Measurements from ENCODE around the gene WNT9A. TPM values are rescaled to one million over a fixed set of nuclear protein-coding genes. Genes with fewer than 3 reads are reported as not detected.
A peak's percentile ranks its signal among the peaks of the same experiment; 100 is the strongest.

The WNT9A gene
- total and polyA plus RNA-seq, 2 donors from 2014 or later: 0.58 to 3.1 TPM

DNA sequence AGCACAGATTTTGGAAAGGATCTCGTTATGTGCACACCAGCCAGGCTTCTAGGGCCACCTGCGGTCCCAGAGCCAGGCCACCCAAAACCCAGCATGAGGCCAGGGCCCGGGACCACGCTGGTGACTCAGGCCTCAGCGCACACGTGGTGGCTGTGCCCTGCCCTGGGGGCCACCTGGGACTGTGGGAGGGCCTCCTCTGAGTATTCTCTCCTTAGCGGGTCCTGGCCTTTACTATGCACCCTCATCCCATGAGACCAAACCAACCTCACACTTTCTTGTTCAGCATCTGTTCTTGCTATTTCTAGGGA, 9.9 kb downstream of the WNT9A start:
- no peaks in the 10 kb centered on the region for H3K36me3 ChIP-seq (ENCODE audit: control insufficient read depth in 2 of 3, insufficient read depth in 3 of 3, low read length in 3 of 3)
- H3K9ac ChIP-seq (ENCODE audit: low read length in 3 of 3): no peak overlapping the region
- H3K4me1 ChIP-seq (ENCODE audit: control insufficient read depth in 2 of 3, insufficient read depth in 2 of 3, low read depth in 1 of 3, low read length in 3 of 3): no peaks in the 10 kb centered on the region
- no peaks in the 10 kb centered on the region for H3K27me3 ChIP-seq (ENCODE audit: control insufficient read depth, insufficient read depth, low read length)
- peak in 1 of 5 donors; percentile 30 for DNase-seq
- no peaks in the 10 kb centered on the region for H3K9me3 ChIP-seq (ENCODE audit: control insufficient read depth in 2 of 3, insufficient read depth in 1 of 3, low read length in 3 of 3)
- intact Hi-C loops (cut with DNase I): no loop called here
- no peak overlapping the region for H3K27ac ChIP-seq (ENCODE audit: low read depth in 2 of 2, low read length in 2 of 2)
- H3K4me3 ChIP-seq (ENCODE audit: low read length in 3 of 3): no peak overlapping the region
- TF ChIP-seq, protein P1, sequence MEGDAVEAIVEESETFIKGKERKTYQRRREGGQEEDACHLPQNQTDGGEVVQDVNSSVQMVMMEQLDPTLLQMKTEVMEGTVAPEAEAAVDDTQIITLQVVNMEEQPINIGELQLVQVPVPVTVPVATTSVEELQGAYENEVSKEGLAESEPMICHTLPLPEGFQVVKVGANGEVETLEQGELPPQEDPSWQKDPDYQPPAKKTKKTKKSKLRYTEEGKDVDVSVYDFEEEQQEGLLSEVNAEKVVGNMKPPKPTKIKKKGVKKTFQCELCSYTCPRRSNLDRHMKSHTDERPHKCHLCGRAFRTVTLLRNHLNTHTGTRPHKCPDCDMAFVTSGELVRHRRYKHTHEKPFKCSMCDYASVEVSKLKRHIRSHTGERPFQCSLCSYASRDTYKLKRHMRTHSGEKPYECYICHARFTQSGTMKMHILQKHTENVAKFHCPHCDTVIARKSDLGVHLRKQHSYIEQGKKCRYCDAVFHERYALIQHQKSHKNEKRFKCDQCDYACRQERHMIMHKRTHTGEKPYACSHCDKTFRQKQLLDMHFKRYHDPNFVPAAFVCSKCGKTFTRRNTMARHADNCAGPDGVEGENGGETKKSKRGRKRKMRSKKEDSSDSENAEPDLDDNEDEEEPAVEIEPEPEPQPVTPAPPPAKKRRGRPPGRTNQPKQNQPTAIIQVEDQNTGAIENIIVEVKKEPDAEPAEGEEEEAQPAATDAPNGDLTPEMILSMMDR (IDR thresholded peaks at IDR 0.05; ENCODE audit: borderline replicate concordance, extremely low read depth, insufficient read depth): no peak
- no peak for FAIRE-seq

DNA sequence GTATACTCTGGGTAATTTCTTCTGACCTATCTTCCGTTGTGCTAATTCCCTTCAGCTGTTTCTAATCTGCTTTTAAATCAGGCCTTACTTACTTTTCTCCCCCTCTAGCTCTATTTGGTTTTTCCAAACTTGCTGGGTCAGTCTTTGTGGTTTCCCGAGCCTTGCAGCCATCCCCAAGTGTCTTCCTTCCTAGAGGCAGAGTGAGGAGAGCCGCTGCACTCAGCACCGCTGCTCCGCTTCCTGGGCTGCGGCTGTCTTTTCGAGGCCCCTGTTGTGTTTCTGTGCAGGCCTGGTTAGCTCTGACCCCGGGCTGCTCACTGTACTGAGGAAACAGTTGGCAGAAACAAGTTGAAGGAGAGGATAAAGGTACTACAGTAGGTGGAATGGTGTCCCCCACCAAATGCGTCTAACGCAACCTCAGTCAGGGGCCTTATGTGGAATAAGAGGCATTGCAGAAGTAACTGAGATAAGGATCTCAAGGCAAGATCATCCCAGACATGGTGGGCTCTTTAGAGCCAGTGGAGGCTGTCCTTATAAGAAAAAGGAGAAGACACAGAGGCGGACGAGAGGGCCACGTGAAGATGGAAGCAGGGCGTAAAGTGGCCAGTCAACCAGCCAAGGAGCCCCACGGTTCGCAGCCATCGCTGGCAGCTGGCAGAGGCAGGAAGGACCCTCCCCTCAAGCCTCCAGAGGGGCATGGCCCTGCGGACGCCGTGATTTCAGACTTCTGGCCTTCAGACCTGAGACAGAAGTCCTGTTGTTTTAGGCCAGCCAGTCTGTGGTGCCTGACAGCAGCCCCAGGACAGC, 10.5 kb downstream of the WNT9A start:
- H3K27me3 ChIP-seq (ENCODE audit: control insufficient read depth, insufficient read depth, low read length): no peaks in the 10 kb centered on the region
- TF ChIP-seq, protein P1 (IDR thresholded peaks at IDR 0.05; ENCODE audit: borderline replicate concordance, extremely low read depth, insufficient read depth): no peak
- DNase-seq (peak in 2 of 5 donors; percentile 22 to 55), FAIRE-seq (no peak)
- no peaks in the 10 kb centered on the region for H3K9me3 ChIP-seq (ENCODE audit: control insufficient read depth in 2 of 3, insufficient read depth in 1 of 3, low read length in 3 of 3)
- intact Hi-C loops (cut with DNase I): no loop called here
- H3K9ac ChIP-seq (ENCODE audit: low read length in 3 of 3): no peak overlapping the region
- no peaks in the 10 kb centered on the region for H3K4me1 ChIP-seq (ENCODE audit: control insufficient read depth in 2 of 3, insufficient read depth in 2 of 3, low read depth in 1 of 3, low read length in 3 of 3)
- no peaks in the 10 kb centered on the region for H3K36me3 ChIP-seq (ENCODE audit: control insufficient read depth in 2 of 3, insufficient read depth in 3 of 3, low read length in 3 of 3)
- H3K4me3 ChIP-seq (ENCODE audit: low read length in 3 of 3): no peak overlapping the region
- no peak overlapping the region for H3K27ac ChIP-seq (ENCODE audit: low read depth in 2 of 2, low read length in 2 of 2)

DNA sequence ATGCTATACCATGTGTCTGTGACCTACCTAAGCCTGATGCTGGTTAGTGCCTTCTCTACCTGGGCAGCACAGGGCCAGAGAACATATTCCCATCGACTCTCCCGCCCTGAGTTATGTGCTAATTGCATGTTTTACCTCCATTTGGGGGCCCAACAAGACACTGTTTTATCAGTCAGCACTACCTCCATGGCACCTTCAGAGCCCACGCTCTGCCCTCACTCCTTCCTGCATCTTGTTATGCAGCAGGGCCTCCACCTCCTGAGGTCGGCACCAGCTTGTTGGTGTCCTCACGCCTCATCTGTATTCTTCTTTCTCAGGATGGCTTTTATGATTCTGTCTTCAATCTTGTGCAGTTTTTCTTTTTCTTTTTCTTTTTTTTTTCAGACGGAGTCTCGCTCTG, 11.9 kb downstream of the WNT9A start:
- no peak for FAIRE-seq
- no peaks in the 10 kb centered on the region for H3K9me3 ChIP-seq (ENCODE audit: control insufficient read depth in 2 of 3, insufficient read depth in 1 of 3, low read length in 3 of 3)
- no peak overlapping the region for H3K4me3 ChIP-seq (ENCODE audit: low read length in 3 of 3)
- TF ChIP-seq, protein P1 (IDR thresholded peaks at IDR 0.05; ENCODE audit: borderline replicate concordance, extremely low read depth, insufficient read depth): no peak
- no peaks in the 10 kb centered on the region for H3K36me3 ChIP-seq (ENCODE audit: control insufficient read depth in 2 of 3, insufficient read depth in 3 of 3, low read length in 3 of 3)
- intact Hi-C loops (cut with DNase I): no loop called here
- H3K27ac ChIP-seq (ENCODE audit: low read depth in 2 of 2, low read length in 2 of 2): no peak overlapping the region
- peak in 1 of 5 donors; percentile 7 for DNase-seq
- no peak overlapping the region for H3K9ac ChIP-seq (ENCODE audit: low read length in 3 of 3)
- H3K4me1 ChIP-seq (ENCODE audit: control insufficient read depth in 2 of 3, insufficient read depth in 2 of 3, low read depth in 1 of 3, low read length in 3 of 3): no peaks in the 10 kb centered on the region
- no peaks in the 10 kb centered on the region for H3K27me3 ChIP-seq (ENCODE audit: control insufficient read depth, insufficient read depth, low read length)

Measured in kidney (tissue), 14 donors.